ENCODE results near the gene HELQ.

The HELQ gene

DNA sequence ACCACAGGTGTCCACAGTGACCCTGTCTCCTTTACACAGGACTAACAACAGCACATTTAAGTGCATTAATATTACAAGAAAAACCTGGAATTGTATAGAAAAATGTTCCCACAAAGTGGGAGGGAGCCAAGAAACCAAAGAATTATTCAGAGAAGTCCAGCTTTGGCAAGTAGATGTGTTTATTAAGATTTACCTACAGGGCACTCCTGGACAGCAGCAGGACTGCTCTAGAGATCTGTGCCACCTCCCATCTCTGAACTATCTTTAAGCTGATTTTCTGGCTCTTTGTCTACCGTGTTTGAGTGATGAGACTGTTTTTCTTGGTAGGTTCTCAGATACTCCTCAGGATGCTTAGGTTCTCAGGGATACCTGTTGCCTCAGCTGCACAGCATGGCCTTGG lies 82.7 kb downstream of the HELQ start:
- DNase-seq (ENCODE audit: low read depth): no peak

DNA sequence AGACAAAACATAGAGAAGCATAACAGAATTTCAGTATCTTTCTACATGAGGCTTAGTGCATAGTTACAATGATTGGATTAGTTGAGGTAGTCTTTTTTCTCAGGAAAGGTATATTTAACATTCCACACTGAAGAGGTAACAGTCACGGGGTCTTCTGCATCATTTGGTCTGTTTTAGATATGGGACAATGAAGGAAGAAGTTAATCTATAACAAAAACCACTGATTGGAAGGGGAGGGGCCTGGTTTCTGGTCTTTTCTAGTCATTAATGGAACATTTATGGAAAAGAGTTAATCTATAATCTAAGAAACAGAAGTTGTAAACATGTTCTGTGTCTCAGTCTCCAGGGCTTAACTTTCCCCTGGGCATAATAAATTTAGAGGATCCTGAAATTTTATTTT lies 83.7 kb downstream of the HELQ start:
- DNase-seq (ENCODE audit: low read depth): no peak

DNA sequence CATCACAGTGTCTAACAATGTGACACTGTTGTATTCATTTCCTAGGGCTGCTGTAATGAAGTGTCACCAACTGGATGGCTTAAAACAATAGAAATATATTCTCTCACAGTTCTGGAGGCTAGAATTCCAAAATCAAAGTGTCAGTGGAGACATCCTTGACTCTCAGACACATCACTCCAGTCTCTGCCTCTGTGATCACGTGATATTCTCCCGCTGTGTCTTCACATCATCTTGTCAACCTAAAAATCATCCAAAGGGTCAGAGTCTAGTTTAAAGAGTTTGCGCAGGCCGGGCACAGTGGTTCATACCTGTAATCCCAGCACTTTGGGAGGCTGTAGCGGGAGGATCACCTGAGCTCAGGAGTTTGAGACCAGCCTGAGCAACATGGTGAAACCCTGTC lies 84.4 kb downstream of the HELQ start:
- no peak for DNase-seq (ENCODE audit: low read depth)

DNA sequence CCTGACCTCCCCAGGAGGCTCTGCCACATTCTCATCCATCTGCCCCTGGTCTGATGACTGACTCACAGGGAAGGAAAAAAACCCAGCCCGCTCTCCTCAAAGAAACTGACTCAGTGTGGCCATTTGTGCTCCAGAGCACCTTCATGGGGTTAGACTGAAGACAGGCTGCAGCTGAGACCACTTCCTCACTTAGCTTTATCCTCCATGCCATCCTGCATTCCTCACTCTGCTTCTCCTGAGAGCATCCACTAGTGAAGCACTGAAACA lies 85.0 kb downstream of the HELQ start:
- no peak for DNase-seq (ENCODE audit: low read depth)

DNA sequence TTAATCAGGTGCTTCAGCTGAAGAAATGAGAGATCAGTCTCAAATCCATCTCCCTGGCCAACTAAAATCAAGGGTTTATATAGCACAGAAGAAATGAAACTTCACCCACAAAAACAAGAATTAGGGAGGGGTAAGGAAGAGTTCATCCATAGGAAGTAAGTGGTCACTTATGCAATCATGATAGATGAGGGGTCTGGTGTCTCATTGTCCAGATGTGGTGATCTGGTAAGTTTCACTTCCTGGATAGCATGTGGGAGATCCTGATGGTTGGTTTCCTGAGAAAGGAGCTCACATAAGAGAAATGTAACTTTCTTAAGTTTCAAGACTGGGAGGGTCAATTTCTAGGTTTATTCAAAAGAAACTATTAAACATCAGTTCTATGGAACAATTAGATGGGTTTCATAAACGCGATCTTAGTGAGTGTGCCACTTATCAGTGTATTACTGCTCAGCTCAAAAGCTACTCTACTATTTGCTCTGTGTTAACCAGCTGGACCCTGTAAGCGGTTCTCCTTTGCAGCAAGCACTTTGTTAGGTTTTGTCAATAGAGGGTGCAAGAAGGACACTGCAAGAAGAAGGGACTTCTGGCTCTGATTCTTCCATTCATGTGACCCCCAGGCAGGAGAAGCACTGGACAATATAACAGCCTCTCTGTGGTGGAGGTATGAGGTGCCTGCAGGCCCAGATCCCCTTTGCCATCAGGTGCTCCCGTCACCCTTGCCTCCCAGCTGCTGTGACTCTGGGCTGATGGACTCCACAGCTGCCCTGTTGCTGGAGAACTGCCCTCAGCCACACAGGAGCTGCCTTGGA lies 85.6 kb downstream of the HELQ start:
- no peak for DNase-seq (ENCODE audit: low read depth)

DNA sequence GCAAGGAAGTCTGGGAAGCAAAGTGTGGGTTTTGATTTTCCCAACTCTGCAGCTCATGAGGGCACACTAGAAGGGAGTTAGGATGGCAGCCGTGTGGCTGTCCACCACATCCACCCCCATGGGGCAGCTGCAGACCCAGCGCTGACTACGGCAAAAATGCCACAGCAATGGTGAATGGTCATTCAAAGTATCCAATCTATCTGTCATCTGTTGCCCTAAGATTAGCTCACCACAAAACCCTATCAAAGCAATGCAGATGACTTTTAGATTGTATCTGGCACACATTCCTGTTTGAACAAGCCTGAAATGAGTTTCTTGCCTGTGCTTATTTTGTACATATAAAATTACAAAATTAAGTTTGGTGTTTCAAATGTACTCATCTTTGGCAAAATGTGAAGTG lies 91.3 kb downstream of the HELQ start:
- DNase-seq (ENCODE audit: low read depth): no peak

DNA sequence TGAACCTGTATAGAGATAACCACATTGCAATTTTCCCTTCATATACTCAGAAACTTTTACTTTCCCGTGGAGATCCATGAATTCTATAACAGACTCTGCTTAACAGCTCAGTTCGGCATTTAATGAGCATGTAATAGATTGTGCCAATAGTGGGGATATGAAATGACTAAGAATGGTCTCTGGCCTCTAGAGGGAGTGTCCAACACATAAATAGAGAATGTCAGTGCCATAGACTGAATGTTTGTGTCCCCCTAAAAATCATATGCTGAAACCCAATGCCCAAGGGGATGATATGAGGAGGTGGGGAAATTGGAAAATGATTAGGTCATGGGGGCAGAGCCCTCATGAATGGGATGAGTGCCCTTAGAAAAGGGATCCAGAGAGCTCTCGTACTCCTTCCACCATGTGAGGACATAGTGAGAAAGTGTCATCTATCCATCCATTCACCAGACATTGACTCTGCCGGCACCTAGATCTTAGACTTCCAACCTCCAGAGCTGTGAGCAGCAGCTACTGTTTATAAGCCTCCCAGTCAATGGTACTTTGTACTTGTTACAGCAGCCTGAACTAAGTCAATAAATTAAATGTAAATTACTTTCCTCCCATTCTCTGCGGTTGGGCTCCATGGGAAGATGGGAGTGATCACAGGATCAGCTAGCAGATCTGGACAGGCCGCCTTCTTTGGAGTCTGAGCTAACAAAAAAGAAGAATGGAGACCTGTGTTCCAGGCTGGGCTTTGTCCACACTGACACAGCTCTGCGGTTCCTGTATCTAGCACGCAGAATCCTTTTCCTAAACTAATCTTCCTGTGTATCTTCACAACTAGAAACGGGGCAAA lies 92.9 kb downstream of the HELQ start:
- DNase-seq (ENCODE audit: low read depth): no peak

DNA sequence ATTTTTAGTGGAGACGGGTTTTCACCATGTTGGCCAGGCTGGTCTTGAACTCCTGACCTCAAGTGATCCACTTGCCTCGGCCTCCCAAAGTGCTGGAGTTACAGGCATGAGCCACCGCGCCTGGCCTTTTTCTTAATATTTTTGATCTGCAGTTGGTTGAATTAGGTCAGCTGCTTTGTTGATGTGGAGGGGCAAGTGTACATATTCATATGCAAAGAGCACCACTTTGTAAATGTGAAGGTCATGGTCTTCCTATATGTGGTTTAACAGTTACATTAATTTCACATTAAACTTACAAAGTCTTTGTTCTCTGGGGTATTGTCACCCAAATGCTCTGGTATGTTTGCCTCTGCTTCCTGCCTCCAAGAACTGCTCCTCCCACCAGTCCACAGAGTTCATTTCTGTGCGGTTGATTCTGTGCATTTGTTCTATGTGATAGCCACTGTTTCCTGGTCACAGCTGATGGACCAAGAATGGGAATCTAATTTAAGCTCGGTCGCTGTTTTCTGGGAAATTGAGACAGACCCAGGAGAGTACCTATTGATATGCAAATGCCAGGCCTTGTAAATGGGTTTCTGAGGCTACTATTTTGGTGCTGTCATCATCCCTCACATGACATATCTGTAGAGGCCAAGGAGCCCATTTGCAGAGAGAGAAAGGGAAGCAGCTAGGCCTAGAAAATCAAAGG lies 94.1 kb downstream of the HELQ start:
- no peak for DNase-seq (ENCODE audit: low read depth)

DNA sequence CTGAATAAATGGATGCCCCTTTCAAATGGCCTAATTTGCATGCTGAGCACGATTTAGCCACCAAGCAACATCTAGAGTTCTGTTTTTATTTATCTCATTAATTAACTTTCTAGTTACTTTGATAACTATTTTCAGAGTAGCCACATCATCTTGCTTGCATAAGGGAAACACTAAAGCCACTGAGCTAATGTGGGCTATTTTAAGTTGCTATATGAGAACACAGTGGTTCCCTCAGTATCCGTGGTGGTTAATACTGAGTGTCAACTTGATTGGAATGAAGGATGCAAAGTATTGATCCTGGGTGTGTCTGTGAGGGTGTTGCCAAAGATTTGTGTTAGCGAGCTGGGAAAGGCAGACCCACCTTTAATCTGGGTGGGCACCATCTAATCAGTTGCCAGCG lies 95.6 kb downstream of the HELQ start:
- DNase-seq (ENCODE audit: low read depth): no peak

DNA sequence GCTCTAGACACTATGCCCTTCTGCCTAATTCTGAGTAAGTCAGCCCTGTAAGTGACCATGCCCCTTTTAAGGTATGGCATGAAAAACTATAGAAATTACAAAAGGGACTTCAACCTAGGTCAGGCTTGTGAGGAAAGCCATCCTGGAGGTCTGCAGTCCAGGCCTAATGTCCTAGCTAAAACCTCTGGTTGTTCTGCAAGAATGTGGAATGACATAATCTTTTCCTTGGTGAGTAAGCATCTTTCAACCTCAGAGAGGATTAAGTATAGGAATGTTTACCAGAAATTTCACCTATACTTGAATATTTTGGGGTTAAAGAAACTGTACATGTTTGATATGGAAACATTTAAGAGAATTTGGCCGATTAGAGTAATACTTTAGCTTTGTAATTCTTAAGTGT lies 97.2 kb downstream of the HELQ start:
- DNase-seq (ENCODE audit: low read depth): no peak
